Measurements from ENCODE around the gene DNAAF2. TPM values are rescaled to one million over a fixed set of nuclear protein-coding genes. Genes with fewer than 3 reads are reported as not detected.

DNAAF2 gene
- total and polyA plus RNA-seq, 2 of the 13 experiments (the other 11 are each of a cell fraction or from before 2014, with no cell fraction given), result 6.1 to 13.6 TPM

- TF ChIP-seq TRIM24 (CRISPR knock-in tag; IDR thresholded peaks at IDR 0.05), result no peak
- TF ChIP-seq GLI4 (CRISPR knock-in tag; IDR thresholded peaks at IDR 0.05; ENCODE audit: borderline replicate concordance), result no peak
- no peak for TF ChIP-seq MAFG (CRISPR knock-in tag; IDR thresholded peaks at IDR 0.05)
- peak; percentile 55; the same call in 1 of the 2 replicates for TF ChIP-seq POGZ (CRISPR knock-in tag; IDR thresholded peaks at IDR 0.05)
- TF ChIP-seq ZNF24 (IDR thresholded peaks at IDR 0.05), result peak; percentile 94
- TF ChIP-seq ZFX (CRISPR knock-in tag; IDR thresholded peaks at IDR 0.05; ENCODE audit: low read depth), result no peak
- TF ChIP-seq PHF8 (CRISPR knock-in tag; IDR thresholded peaks at IDR 0.05), result no peak
- TF ChIP-seq ZNF619 (CRISPR knock-in tag; IDR thresholded peaks at IDR 0.05), result no peak
- no peak for TF ChIP-seq MNT (IDR thresholded peaks at IDR 0.05)
- no peak for TF ChIP-seq HNF4A (CRISPR knock-in tag; IDR thresholded peaks at IDR 0.05)
- no peak for TF ChIP-seq TERF1 (CRISPR knock-in tag; IDR thresholded peaks at IDR 0.05)
- TF ChIP-seq ZNF280B (CRISPR knock-in tag; IDR thresholded peaks at IDR 0.05; ENCODE audit: borderline replicate concordance), result no peak
- no peak for TF ChIP-seq REXO4 (CRISPR knock-in tag; IDR thresholded peaks at IDR 0.05; ENCODE audit: borderline replicate concordance)
- TF ChIP-seq MTA3 (CRISPR knock-in tag; IDR thresholded peaks at IDR 0.05), result no peak
- no peak for TF ChIP-seq MBD4 (IDR thresholded peaks at IDR 0.05; ENCODE audit: borderline replicate concordance, low read length)
- TF ChIP-seq ZNF780A (CRISPR knock-in tag; IDR thresholded peaks at IDR 0.05), result no peak
- TF ChIP-seq SCMH1 (CRISPR knock-in tag; IDR thresholded peaks at IDR 0.05; ENCODE audit: borderline replicate concordance), result no peak
- TF ChIP-seq ZBTB10 (CRISPR knock-in tag; IDR thresholded peaks at IDR 0.05; ENCODE audit: borderline replicate concordance), result 0 out of 2 replicates have a peak, but pooled peaks have one; percentile 19
- peak; percentile 56; the same call in 1 of the 2 replicates for TF ChIP-seq MYPOP (CRISPR knock-in tag; IDR thresholded peaks at IDR 0.05)
Measured at GRCh38 chr14:49586673-49587460, 48.2 kb downstream of the DNAAF2 start (continued).
